Stomach (tissue), 9 donors: Measurements from ENCODE around the gene ALKBH2. TPM values are rescaled to one million over a fixed set of nuclear protein-coding genes. Genes with fewer than 3 reads are reported as not detected.

Source experiments
- DNase-seq, 2 donors: peaks; one replicate each; pipeline versions ENCODE4 v3.0.0 to v3.0.0-alpha.2; 2013 to 2019
- H3K27ac ChIP-seq, 5 donors: fragments of 200-600 bp in 4 of 5; sonication (generic) in 4 of 5; one replicate each; pipeline ENCODE4 v1.5.1; 2013 to 2019; ENCODE audit warnings: mild to moderate bottlenecking in 1 of 5, moderate library complexity in 1 of 5
- H3K27me3 ChIP-seq, 3 donors: fragments of 200-600 bp; sonication (generic); one replicate each; pipeline ENCODE4 v1.5.1; 2017 to 2019; ENCODE audit warnings: mixed run types in 1 of 3
- H3K36me3 ChIP-seq, 4 donors: fragments of 200-600 bp; sonication (generic); 1 replicate in 3 of 4; 2 replicates in 1 of 4; pipeline ENCODE4 v1.5.1; 2016 to 2019
- H3K4me1 ChIP-seq, 4 donors: fragments of 200-600 bp; sonication (generic); one replicate each; pipeline ENCODE4 v1.5.1; 2016 to 2019
- H3K4me3 ChIP-seq, 4 donors: fragments of 200-600 bp; sonication (generic) in 3 of 4; one replicate each; pipeline ENCODE4 v1.5.1; 2016 to 2019; ENCODE audit warnings: mild to moderate bottlenecking in 1 of 4
- H3K9me3 ChIP-seq, 4 donors: fragments of 200-600 bp; sonication (generic); one replicate each; pipeline ENCODE4 v1.5.1; 2016 to 2019
- EP300 ChIP-seq: sonication (generic); formaldehyde crosslinking; IDR thresholded peaks from one replicate; pipeline ENCODE4 v1.6.1; 2017; ENCODE audit warnings: antibody characterized with exemption
- POLR2A ChIP-seq, 4 donors: fragments of 450-650 bp; IDR thresholded peaks; one replicate each; pipeline ENCODE4 v1.6.1; 2016; ENCODE audit warnings: antibody characterized with exemption in 4 of 4, control low read depth in 2 of 4, mild to moderate bottlenecking in 1 of 4, moderate library complexity in 1 of 4
- POLR2AphosphoS5 ChIP-seq, 3 donors: sonication (generic); formaldehyde crosslinking; IDR thresholded peaks; one replicate each; pipeline ENCODE4 v1.6.1; 2016; ENCODE audit warnings: antibody characterized with exemption in 3 of 3
- WGBS, 5 donors: extraction: QIAGEN DNeasy Blood & Tissue Kit in 3 of 5; methylation state at CpG; one replicate each; pipeline versions ENCODE4 v1.1.5 to v1.1.7; 2013 to 2018; 5-methylcytosine and 5-hydroxymethylcytosine counted together
- intact Hi-C: fragments of 100-400 bp; cut with DNase I; formaldehyde crosslinking; loops from one replicate; pipeline ENCODE4 v1.15.1; 2023; ENCODE audit warnings: low total_unique reads
- polyA plus RNA-seq, 3 donors: library from polyadenylated mRNA; stranded (reverse); fragments of 200-250 nt; gene quantifications; one replicate each; pipeline ENCODE4 v1.2.3, GENCODE V29; 2013
- total RNA-seq, 5 donors: library from RNA; depleted of rRNA; stranded (reverse); fragments of >200 nt; gene quantifications; one replicate each; pipeline versions ENCODE4 v1.1.0 to v1.2.3, GENCODE V29; 2014 to 2016
- TF ChIP-seq, protein P1 (sequence below), 7 experiments: fragments of 450-650 bp in 4 of 7; fragments of 200-600 bp in 3 of 7; sonication (generic) in 3 of 7; IDR thresholded peaks; one replicate each; pipeline ENCODE4 v1.5.1; 2016 to 2019; ENCODE audit warnings: antibody characterized with exemption in 7 of 7, control low read depth in 2 of 7, mild to moderate bottlenecking in 1 of 7
- donor health status: healthy with polysubstance abuse.
- donor health status: Bipolar disorder and iron deficiency.
- donor health status: healthy.

ALKBH2 gene
- total and polyA plus RNA-seq, 8 donors = 12.3 to 33.3 (median 22.3) TPM; not detected in 1

DNA sequence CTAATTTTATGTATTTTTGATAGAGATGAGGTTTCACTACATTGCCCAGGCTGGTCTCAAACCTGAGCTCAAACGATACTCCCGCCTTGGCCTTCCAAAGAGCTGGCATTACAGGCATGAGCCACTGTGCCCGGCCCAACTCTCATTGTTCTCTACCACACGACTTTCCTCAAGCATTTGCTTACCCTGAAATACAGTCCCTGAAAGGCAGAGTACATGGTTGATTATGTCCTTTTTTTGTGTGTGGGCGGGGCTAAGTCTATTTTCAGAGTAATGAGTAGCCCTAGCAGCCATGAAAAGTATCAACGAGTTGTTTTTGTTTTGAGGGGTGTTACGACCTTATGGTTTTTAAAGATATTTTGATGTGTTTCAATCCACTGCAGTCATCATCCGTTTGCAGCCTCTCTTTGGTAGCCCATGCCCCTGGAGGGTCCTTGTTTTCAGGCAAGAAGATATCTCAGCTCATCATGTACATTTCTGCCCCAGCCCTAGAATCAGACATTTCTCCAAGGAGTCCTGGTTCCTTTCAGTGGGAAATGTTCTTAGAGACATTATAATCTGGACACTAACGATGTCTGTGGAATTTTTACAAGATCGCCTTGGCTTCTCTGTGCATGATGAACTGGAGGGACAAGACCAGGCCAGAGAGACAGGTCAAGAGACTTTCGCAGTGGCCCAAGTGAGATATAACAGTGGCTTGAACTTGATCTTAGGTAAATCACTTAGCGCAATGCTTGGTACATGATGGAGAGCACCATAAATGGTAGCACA is 31.8 kb upstream of the ALKBH2 start:
- H3K36me3 ChIP-seq = no peaks in the 10 kb centered on the region
- no peaks in the 10 kb centered on the region for H3K9me3 ChIP-seq
- H3K4me3 ChIP-seq = no peak overlapping the region
- peaks cover 2 to 35% (median 18%) of the 10 kb centered on the region in 4 donors for H3K4me1 ChIP-seq
- no peaks in the 10 kb centered on the region for H3K27me3 ChIP-seq
- TF ChIP-seq EP300 (no peak), POLR2AphosphoS5 (IDR thresholded peaks at IDR 0.05) (no peak), POLR2A (IDR thresholded peaks at IDR 0.05) (no peak)
- TF ChIP-seq, protein P1, sequence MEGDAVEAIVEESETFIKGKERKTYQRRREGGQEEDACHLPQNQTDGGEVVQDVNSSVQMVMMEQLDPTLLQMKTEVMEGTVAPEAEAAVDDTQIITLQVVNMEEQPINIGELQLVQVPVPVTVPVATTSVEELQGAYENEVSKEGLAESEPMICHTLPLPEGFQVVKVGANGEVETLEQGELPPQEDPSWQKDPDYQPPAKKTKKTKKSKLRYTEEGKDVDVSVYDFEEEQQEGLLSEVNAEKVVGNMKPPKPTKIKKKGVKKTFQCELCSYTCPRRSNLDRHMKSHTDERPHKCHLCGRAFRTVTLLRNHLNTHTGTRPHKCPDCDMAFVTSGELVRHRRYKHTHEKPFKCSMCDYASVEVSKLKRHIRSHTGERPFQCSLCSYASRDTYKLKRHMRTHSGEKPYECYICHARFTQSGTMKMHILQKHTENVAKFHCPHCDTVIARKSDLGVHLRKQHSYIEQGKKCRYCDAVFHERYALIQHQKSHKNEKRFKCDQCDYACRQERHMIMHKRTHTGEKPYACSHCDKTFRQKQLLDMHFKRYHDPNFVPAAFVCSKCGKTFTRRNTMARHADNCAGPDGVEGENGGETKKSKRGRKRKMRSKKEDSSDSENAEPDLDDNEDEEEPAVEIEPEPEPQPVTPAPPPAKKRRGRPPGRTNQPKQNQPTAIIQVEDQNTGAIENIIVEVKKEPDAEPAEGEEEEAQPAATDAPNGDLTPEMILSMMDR (IDR thresholded peaks at IDR 0.05) = no peak
- intact Hi-C loops = no loop called here
- H3K27ac ChIP-seq = peak overlapping the region in 1 of 5 donors; percentile 75
- WGBS, 5 donors = 81 to 89% (median 84%) methylated on average over 12 of the region's 12 CpGs
- DNase-seq = no peak

- H3K9me3 ChIP-seq = no peaks in the 10 kb centered on the region
- no peak for TF ChIP-seq POLR2A (IDR thresholded peaks at IDR 0.05)
- TF ChIP-seq EP300 = no peak
- TF ChIP-seq POLR2AphosphoS5 (IDR thresholded peaks at IDR 0.05) = no peak
- TF ChIP-seq, protein P1 (IDR thresholded peaks at IDR 0.05) = no peak
- H3K4me3 ChIP-seq = no peak overlapping the region
- H3K27me3 ChIP-seq = no peaks in the 10 kb centered on the region
- H3K27ac ChIP-seq = no peak overlapping the region
- H3K4me1 ChIP-seq = peaks cover 31 to 57% (median 43%) of the 10 kb centered on the region in 4 donors
- intact Hi-C loops = no loop called here
- no peak for DNase-seq
- H3K36me3 ChIP-seq = no peaks in the 10 kb centered on the region
- 93 to 100% (median 97%) methylated on average over 2 to 3 of the region's 3 CpGs for WGBS, 5 donors
Measured at GRCh38 chr12:109121346-109121880, 28.1 kb upstream of the ALKBH2 start.

- DNase-seq = no peak
- no peaks in the 10 kb centered on the region for H3K9me3 ChIP-seq
- H3K27ac ChIP-seq = peak overlapping the region in 3 of 5 donors; percentile 92 to 93 (median 93)
- H3K4me1 ChIP-seq = peaks cover 40 to 60% (median 48%) of the 10 kb centered on the region in 4 donors
- no peaks in the 10 kb centered on the region for H3K36me3 ChIP-seq
- intact Hi-C loops = no loop called here
- 25 to 71% (median 40%) methylated on average over 4 of the region's 4 CpGs for WGBS, 5 donors
- H3K27me3 ChIP-seq = no peaks in the 10 kb centered on the region
- TF ChIP-seq POLR2AphosphoS5 (IDR thresholded peaks at IDR 0.05) (no peak), EP300 (no peak), POLR2A (IDR thresholded peaks at IDR 0.05) (no peak)
- TF ChIP-seq, protein P1 (IDR thresholded peaks at IDR 0.05) = no peak
- H3K4me3 ChIP-seq = no peak overlapping the region
Measured at GRCh38 chr12:109120557-109120956, 27.3 kb upstream of the ALKBH2 start.

DNA sequence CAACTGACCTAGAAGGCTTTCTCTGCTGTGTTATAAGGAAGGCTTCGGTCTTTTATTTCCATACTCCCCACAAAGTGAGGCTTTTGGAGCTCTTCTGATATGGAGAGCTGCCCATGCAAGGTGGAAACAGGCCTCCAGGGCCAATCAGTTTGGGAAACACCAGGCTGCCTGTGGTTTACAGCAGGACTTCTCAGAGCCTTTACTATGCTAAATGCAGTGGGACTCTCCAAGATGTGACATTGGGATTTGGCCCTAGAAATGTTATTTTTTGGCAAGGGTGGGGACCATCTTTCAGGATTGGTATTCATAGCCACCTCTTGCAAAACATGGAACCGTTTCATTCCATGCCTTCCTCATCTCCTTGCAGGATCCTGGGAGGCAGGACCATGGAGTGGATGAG is 26.8 kb upstream of the ALKBH2 start:
- no peaks in the 10 kb centered on the region for H3K9me3 ChIP-seq
- H3K4me1 ChIP-seq = peaks cover 44 to 63% (median 52%) of the 10 kb centered on the region in 4 donors
- intact Hi-C loops = no loop called here
- no peak overlapping the region for H3K4me3 ChIP-seq
- 37 to 58% (median 47%) methylated on average over 2 of the region's 2 CpGs for WGBS, 5 donors
- H3K36me3 ChIP-seq = no peaks in the 10 kb centered on the region
- no peak for TF ChIP-seq POLR2A (IDR thresholded peaks at IDR 0.05)
- TF ChIP-seq EP300 = no peak
- TF ChIP-seq POLR2AphosphoS5 (IDR thresholded peaks at IDR 0.05) = no peak
- TF ChIP-seq, protein P1 (IDR thresholded peaks at IDR 0.05) = no peak
- no peak for DNase-seq
- no peaks in the 10 kb centered on the region for H3K27me3 ChIP-seq
- H3K27ac ChIP-seq = peak overlapping the region in 4 of 5 donors; percentile 92 to 95 (median 93)
